ENCODE data around the gene DNAJB13.

Gene DNAJB13

DNA sequence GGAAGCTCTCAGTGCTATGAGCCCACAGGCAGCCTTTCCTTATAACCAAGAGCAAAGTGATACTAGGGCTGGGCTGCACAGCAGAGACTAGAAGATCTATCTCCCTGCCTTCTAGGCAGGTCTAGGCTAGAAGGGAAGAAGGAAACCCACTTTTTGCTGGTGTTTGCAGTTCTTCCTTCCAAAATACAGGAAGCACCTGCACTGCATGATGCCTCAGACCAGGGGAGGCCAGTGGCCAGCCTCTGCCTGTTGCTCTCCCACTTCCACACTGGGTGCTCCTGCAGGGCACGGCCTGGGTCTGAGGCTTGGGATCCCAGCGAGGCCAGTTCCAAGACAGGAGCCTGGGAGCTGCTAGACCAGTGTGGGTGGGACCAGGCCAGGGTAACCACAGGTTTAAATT, 64.1 kb downstream of the DNAJB13 start:
- ChIA-PET CTCF (no interaction called here), POLR2A (interaction anchor here (0.7 kb wide), 1 partner anchor 508 kb away, joined by 3 read pairs; no protein-coding TSS in a partner anchor)
- no peaks in the 10 kb centered on the region for H3K4me1 ChIP-seq (ENCODE audit: control insufficient read depth, insufficient read depth, low read length)
- peaks cover 0 to 40% of the 10 kb centered on the region in 2 experiments; a peak in 1 of 3 replicates for H3K36me3 ChIP-seq (ENCODE audit: control insufficient read depth in 2 of 2, insufficient read depth in 1 of 2, low read length in 2 of 2)
- TF ChIP-seq, protein P1, sequence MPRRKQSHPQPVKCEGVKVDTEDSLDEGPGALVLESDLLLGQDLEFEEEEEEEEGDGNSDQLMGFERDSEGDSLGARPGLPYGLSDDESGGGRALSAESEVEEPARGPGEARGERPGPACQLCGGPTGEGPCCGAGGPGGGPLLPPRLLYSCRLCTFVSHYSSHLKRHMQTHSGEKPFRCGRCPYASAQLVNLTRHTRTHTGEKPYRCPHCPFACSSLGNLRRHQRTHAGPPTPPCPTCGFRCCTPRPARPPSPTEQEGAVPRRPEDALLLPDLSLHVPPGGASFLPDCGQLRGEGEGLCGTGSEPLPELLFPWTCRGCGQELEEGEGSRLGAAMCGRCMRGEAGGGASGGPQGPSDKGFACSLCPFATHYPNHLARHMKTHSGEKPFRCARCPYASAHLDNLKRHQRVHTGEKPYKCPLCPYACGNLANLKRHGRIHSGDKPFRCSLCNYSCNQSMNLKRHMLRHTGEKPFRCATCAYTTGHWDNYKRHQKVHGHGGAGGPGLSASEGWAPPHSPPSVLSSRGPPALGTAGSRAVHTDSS (tag by site-specific recombination; IDR thresholded peaks at IDR 0.05) = no peak
- TF ChIP-seq ZNF48 (tag by site-specific recombination; IDR thresholded peaks at IDR 0.05) = no peak
- H3K9me3 ChIP-seq (ENCODE audit: control insufficient read depth, insufficient read depth, low read depth, low read length) = no peaks in the 10 kb centered on the region
- H3K4me3 ChIP-seq (ENCODE audit: low read depth, low read length) = no peak overlapping the region
- H3K27ac ChIP-seq (ENCODE audit: extremely low read depth, low read depth, low read length) = no peak overlapping the region

DNA sequence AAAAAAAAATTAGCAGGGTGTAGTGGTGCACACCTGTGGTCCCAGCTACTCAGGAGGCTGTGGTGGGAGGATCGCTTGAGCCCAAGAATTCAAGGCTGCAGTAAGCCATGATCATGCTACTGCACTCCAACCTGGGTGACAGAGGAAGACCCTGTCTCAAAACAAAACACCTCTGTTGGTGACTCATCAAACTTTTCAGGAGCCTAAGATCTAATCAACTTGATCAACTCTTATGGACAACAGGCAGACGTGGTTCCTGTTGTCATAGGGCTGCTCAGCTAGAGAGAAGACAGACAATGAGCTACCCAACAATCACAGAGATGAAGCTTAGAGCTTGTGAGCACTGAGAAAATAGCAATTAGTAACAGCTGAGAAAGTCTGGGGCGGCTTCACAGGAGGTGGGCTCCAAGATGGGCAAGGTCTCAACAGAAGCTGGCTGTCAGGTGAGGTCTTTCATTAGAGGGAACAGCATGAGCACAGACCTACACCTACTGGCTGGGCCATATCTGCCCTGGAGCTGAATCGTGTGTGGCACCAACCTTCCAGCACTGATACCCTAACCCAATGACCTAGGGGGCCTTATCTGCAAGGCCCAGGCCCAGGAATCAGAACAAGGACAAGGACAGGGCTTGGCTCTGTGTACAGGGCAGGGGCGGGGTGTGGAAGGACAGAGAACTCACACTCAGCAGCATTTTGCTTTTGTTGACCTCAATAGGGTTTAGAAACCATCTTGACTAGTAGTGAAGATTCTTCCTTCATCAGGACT, 65.3 kb downstream of the DNAJB13 start:
- H3K36me3 ChIP-seq (ENCODE audit: control insufficient read depth in 2 of 2, insufficient read depth in 1 of 2, low read length in 2 of 2) = peaks cover 0 to 49% of the 10 kb centered on the region in 2 experiments; a peak in 1 of 3 replicates
- no peaks in the 10 kb centered on the region for H3K4me1 ChIP-seq (ENCODE audit: control insufficient read depth, insufficient read depth, low read length)
- no peak overlapping the region for H3K4me3 ChIP-seq (ENCODE audit: low read depth, low read length)
- TF ChIP-seq ZNF394 (tag by site-specific recombination; IDR thresholded peaks at IDR 0.05; ENCODE audit: borderline replicate concordance) = no peak
- no peak for TF ChIP-seq ZNF416 (tag by site-specific recombination; IDR thresholded peaks at IDR 0.05)
- TF ChIP-seq KLF7 (tag by site-specific recombination; IDR thresholded peaks at IDR 0.05; ENCODE audit: borderline replicate concordance) = no peak
- no peak for TF ChIP-seq SP2 (tag by site-specific recombination; IDR thresholded peaks at IDR 0.05)
- TF ChIP-seq KLF1 (tag by site-specific recombination; IDR thresholded peaks at IDR 0.05) = no peak
- TF ChIP-seq ZNF311 (tag by site-specific recombination; IDR thresholded peaks at IDR 0.05; ENCODE audit: borderline replicate concordance) = no peak
- no peak for TF ChIP-seq WT1 (tag by site-specific recombination; IDR thresholded peaks at IDR 0.05)
- no peak for TF ChIP-seq ZNF664 (tag by site-specific recombination; IDR thresholded peaks at IDR 0.05)
- TF ChIP-seq SP3 (tag by site-specific recombination; IDR thresholded peaks at IDR 0.05) = no peak
- TF ChIP-seq ZNF121 (tag by site-specific recombination; IDR thresholded peaks at IDR 0.05) = no peak
- no peak for TF ChIP-seq MYNN (tag by site-specific recombination; IDR thresholded peaks at IDR 0.05; ENCODE audit: borderline replicate concordance)
- TF ChIP-seq HOXA7 (CRISPR knock-in tag; IDR thresholded peaks at IDR 0.05; ENCODE audit: borderline replicate concordance) = no peak
- no peak overlapping the region for H3K27ac ChIP-seq (ENCODE audit: extremely low read depth, low read depth, low read length)
- no peaks in the 10 kb centered on the region for H3K9me3 ChIP-seq (ENCODE audit: control insufficient read depth, insufficient read depth, low read depth, low read length)
- CTCF ChIA-PET = no interaction called here
- POLR2A ChIA-PET = no interaction called here

GRCh38 chr11:74017631-74018030, 66.8 kb downstream of the DNAJB13 start:
- Histone ChIP-seq H3K36me3 (ENCODE audit: control insufficient read depth in 2 of 2, insufficient read depth in 1 of 2, low read length in 2 of 2) (peaks cover 0 to 49% of the 10 kb centered on the region in 2 experiments; a peak in 1 of 3 replicates), H3K4me1 (ENCODE audit: control insufficient read depth, insufficient read depth, low read length) (no peaks in the 10 kb centered on the region), H3K9me3 (ENCODE audit: control insufficient read depth, insufficient read depth, low read depth, low read length) (no peaks in the 10 kb centered on the region), H3K27ac (ENCODE audit: extremely low read depth, low read depth, low read length) (no peak overlapping the region), H3K4me3 (ENCODE audit: low read depth, low read length) (no peak overlapping the region)
- CTCF ChIA-PET = no interaction called here
- POLR2A ChIA-PET = no interaction called here
- TF ChIP-seq ZNF169 (tag by site-specific recombination; IDR thresholded peaks at IDR 0.05) (no peak), GLI2 (tag by site-specific recombination; IDR thresholded peaks at IDR 0.05; ENCODE audit: borderline replicate concordance, low read depth) (no peak), ZNF670 (tag by site-specific recombination; IDR thresholded peaks at IDR 0.05; ENCODE audit: low read depth) (no peak), ZNF658 (tag by site-specific recombination; IDR thresholded peaks at IDR 0.05) (no peak), ZNF423 (tag by site-specific recombination; IDR thresholded peaks at IDR 0.05) (no peak), ZNF366 (tag by site-specific recombination; conservative IDR thresholded peaks at IDR 0.05) (no peak), KLF9 (tag by site-specific recombination; IDR thresholded peaks at IDR 0.05; ENCODE audit: low read depth) (no peak)

All from HEK293 (cell line).